Endothelial cell of umbilical vein (primary cell): ENCODE measurements around the gene CABLES1. TPM values are rescaled to one million over a fixed set of nuclear protein-coding genes. Genes with fewer than 3 reads are reported as not detected.

Experiments
- BruUV-seq: library from RNA; stranded (reverse); fragments of 400-500 nt; replicated peaks from 2 replicates; lab custom pipeline; 2021; lab: Mats Ljungman, UMichigan
- CTCF ChIA-PET: fragments of 300-600, 350-600 bp; sonication (Branson Sonifier 250); formaldehyde crosslinking; loops from one replicate; lab custom pipeline; 2021; ENCODE audit warnings: antibody characterized with exemption, inconsistent platforms; lab: Charles Lee
- POLR2A ChIA-PET: fragments of 300-600, 350-600 bp; sonication (Branson Sonifier 250); formaldehyde crosslinking; loops from one replicate; lab custom pipeline; 2021; ENCODE audit warnings: antibody characterized with exemption, inconsistent platforms; lab: Charles Lee
- DNase-seq: peaks from one replicate; pipeline ENCODE4 v3.0.0-alpha.2; 2011; ENCODE audit warnings: low read depth, low spot score
- FAIRE-seq: peaks from 2 replicates; lab custom pipeline; 2011; peaks lifted over from hg19 to GRCh38; lab: Jason Lieb, UNC
- H2AFZ ChIP-seq: 2 replicates; pipeline ENCODE4 v1.6.0; 2012; ENCODE audit warnings: low read depth, low read length, control low read depth, inconsistent platforms
- H3K27ac ChIP-seq: 2 replicates; pipeline ENCODE4 v1.5.1; 2011; ENCODE audit warnings: low read depth, mild to moderate bottlenecking, control low read depth, low read length, moderate library complexity; ENCODE audit not compliant: insufficient read depth
- H3K27me3 ChIP-seq, 2 experiments: 2 replicates each; pipeline versions ENCODE4 v1.6.0 to v1.6.1; 2011; ENCODE audit warnings: low read length in 2 of 2, mixed read lengths in 1 of 2; ENCODE audit not compliant: control insufficient read depth in 2 of 2, insufficient read depth in 2 of 2
- H3K36me3 ChIP-seq, 2 experiments: 2 replicates in 1 of 2; 3 replicates in 1 of 2; pipeline ENCODE4 v1.5.1; 2011; ENCODE audit warnings: low read length in 2 of 2, mild to moderate bottlenecking in 1 of 2, moderate library complexity in 1 of 2; ENCODE audit not compliant: control insufficient read depth in 2 of 2, insufficient read depth in 2 of 2; ENCODE audit errors: extremely low read depth in 1 of 2
- H3K4me1 ChIP-seq: 3 replicates; pipeline ENCODE4 v1.5.1; 2011; ENCODE audit warnings: mild to moderate bottlenecking, low read length; ENCODE audit not compliant: control insufficient read depth, insufficient read depth; ENCODE audit errors: extremely low read depth
- H3K4me2 ChIP-seq: 2 replicates; pipeline ENCODE4 v1.6.1; 2011; ENCODE audit warnings: low read length, control low read depth, mixed read lengths; ENCODE audit not compliant: insufficient read depth
- H3K4me3 ChIP-seq, 3 experiments: fragments of 200-600 bp in 1 of 3; sonication (generic), shearing (Covaris generic) in 1 of 3; replicated peaks in 1 of 3; 2 replicates each; pipeline ENCODE4 v1.5.1; 2011 to 2016; ENCODE audit warnings: control low read depth in 3 of 3, low read length in 3 of 3, mild to moderate bottlenecking in 2 of 3, inconsistent platforms in 1 of 3, low read depth in 1 of 3, moderate library complexity in 1 of 3; ENCODE audit not compliant: insufficient read depth in 1 of 3
- H3K79me2 ChIP-seq: 2 replicates; pipeline ENCODE4 v1.6.0; 2012; ENCODE audit warnings: low read length, inconsistent platforms; ENCODE audit not compliant: control insufficient read depth, insufficient read depth
- H3K9ac ChIP-seq: replicated peaks from 2 replicates; pipeline ENCODE3; 2011; ENCODE audit warnings: low read length, control low read depth; ENCODE audit not compliant: insufficient read depth; ENCODE audit errors: extremely low read depth
- H3K9me1 ChIP-seq: replicated peaks from 3 replicates; pipeline ENCODE4 v1.6.0; 2011; ENCODE audit warnings: mild to moderate bottlenecking, low read length; ENCODE audit not compliant: control insufficient read depth, insufficient read depth; ENCODE audit errors: extremely low read depth
- H3K9me3 ChIP-seq: replicated peaks from 2 replicates; pipeline ENCODE4 v1.5.1; 2012; ENCODE audit warnings: low read length, inconsistent platforms; ENCODE audit not compliant: control insufficient read depth, insufficient read depth
- H4K20me1 ChIP-seq: replicated peaks from 2 replicates; pipeline ENCODE3; 2011; ENCODE audit warnings: mild to moderate bottlenecking, low read length; ENCODE audit not compliant: control insufficient read depth, insufficient read depth; ENCODE audit errors: extremely low read depth
- CTCF ChIP-seq, 2 donors: IDR thresholded peaks; 1 replicate in 1 of 2; 2 replicates in 1 of 2; pipeline ENCODE4 v1.5.1; 2011; ENCODE audit warnings: low read length in 2 of 2, mild to moderate bottlenecking in 2 of 2, moderate library complexity in 2 of 2, control low read depth in 1 of 2, inconsistent platforms in 1 of 2, low read depth in 1 of 2; ENCODE audit not compliant: insufficient read depth in 1 of 2; ENCODE audit errors: extremely low read depth in 1 of 2
- EZH2 ChIP-seq: IDR thresholded peaks from 2 replicates; pipeline ENCODE4 v1.6.1; 2012; ENCODE audit warnings: borderline replicate concordance, low read depth, mild to moderate bottlenecking, moderate library complexity, low read length, inconsistent platforms; ENCODE audit not compliant: severe bottlenecking
- FOS ChIP-seq: IDR thresholded peaks from 2 replicates; pipeline ENCODE4 v1.6.1; 2011; ENCODE audit warnings: mild to moderate bottlenecking, low read length, moderate library complexity, borderline replicate concordance; ENCODE audit not compliant: insufficient read depth
- GATA2 ChIP-seq: IDR thresholded peaks from 2 replicates; pipeline ENCODE4 v1.7.0; 2011; ENCODE audit warnings: low read depth, mild to moderate bottlenecking, moderate library complexity, mixed read lengths, low read length; ENCODE audit not compliant: insufficient read length, insufficient read depth
- JUN ChIP-seq: IDR thresholded peaks from 2 replicates; pipeline ENCODE4 v1.6.1; 2011; ENCODE audit warnings: borderline replicate concordance, low read depth; ENCODE audit not compliant: insufficient read length, insufficient read depth
- MYC ChIP-seq: IDR thresholded peaks from one replicate; pipeline ENCODE4 v1.6.1; 2011; ENCODE audit warnings: mild to moderate bottlenecking, low read depth, low read length
- POLR2A ChIP-seq: IDR thresholded peaks from 2 replicates; pipeline ENCODE4 v1.6.1; 2012; ENCODE audit warnings: low read depth, mild to moderate bottlenecking, control low read depth, low read length
- POLR2AphosphoS5 ChIP-seq: IDR thresholded peaks from 2 replicates; pipeline ENCODE4 v1.6.1; 2012; ENCODE audit warnings: low read depth, mild to moderate bottlenecking, control low read depth, low read length, moderate library complexity; ENCODE audit not compliant: insufficient read depth
- dilution Hi-C: fragments of 300-500 bp; cut with MboI; formaldehyde crosslinking; loops from one replicate; pipeline ENCODE4 v1.15.0; 2019; ENCODE audit warnings: low sequenced_read_pairs; ENCODE audit not compliant: extremely low pct_ligation_motif_present
- intact Hi-C: fragments of 100-400 bp; cut with micrococcal nuclease; formaldehyde crosslinking; loops from one replicate; pipeline ENCODE4 v1.10.0; 2022
- polyA plus RNA-seq, 4 experiments: library from polyadenylated mRNA; depleted of rRNA in 3 of 4; stranded (reverse) in 3 of 4; unstranded in 1 of 4; fragments of >200 nt; gene quantifications; 2 replicates each; pipeline versions ENCODE4 v1.2.1 to v1.2.3, GENCODE V29; 2011 to 2012; ENCODE audit warnings: missing spikeins in 1 of 4
- total RNA-seq: library from RNA; stranded (reverse); gene quantifications from 2 replicates; pipeline ENCODE4 v1.2.3, GENCODE V29; 2021
- TF ChIP-seq, protein P1 (sequence below): IDR thresholded peaks from 2 replicates; pipeline ENCODE4 v1.6.1; 2011; ENCODE audit not compliant: insufficient read depth, insufficient read length

The CABLES1 gene
- total and polyA plus RNA-seq, 2 donors (not counting 3 experiments of a cell fraction or from before 2014, with no cell fraction given) = 40.2 to 71.1 TPM

- DNase-seq = no peak
- ChIA-PET CTCF (interaction anchor here (1.8 kb wide), 1 partner anchor 9 kb away, joined by 4 read pairs; no protein-coding TSS in a partner anchor), POLR2A (no interaction called here)
- dilution Hi-C loops (no loop called here), intact Hi-C loops (no loop called here)
- H4K20me1 ChIP-seq = no peaks in the 10 kb centered on the region
- no peaks in the 10 kb centered on the region for H3K4me1 ChIP-seq
- TF ChIP-seq GATA2 = no peak
- TF ChIP-seq, protein P1, sequence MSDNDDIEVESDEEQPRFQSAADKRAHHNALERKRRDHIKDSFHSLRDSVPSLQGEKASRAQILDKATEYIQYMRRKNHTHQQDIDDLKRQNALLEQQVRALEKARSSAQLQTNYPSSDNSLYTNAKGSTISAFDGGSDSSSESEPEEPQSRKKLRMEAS = no peak
- no peak for TF ChIP-seq JUN
- TF ChIP-seq EZH2 = no peak
- TF ChIP-seq POLR2AphosphoS5 = no peak
- TF ChIP-seq FOS = no peak
- no peak for TF ChIP-seq MYC
- TF ChIP-seq CTCF (IDR thresholded peaks at IDR 0.05; ENCODE audit: extremely low read depth in 1 of 2, insufficient read depth in 1 of 2, low read depth in 1 of 2, low read length in 2 of 2) = no peak
- no peak for TF ChIP-seq POLR2A
- no peak overlapping the region for H3K4me2 ChIP-seq
- H3K9me1 ChIP-seq = no peaks in the 10 kb centered on the region
- H3K27ac ChIP-seq = no peak overlapping the region
- peak; percentile 46 for FAIRE-seq
- no peaks in the 10 kb centered on the region for H3K9me3 ChIP-seq
- no peaks in the 10 kb centered on the region for H3K79me2 ChIP-seq
- no peak overlapping the region for H3K4me3 ChIP-seq
- BruUV-seq = no TSS peak
- H2AFZ ChIP-seq = no peak overlapping the region
- no peak overlapping the region for H3K9ac ChIP-seq
- H3K36me3 ChIP-seq = peaks cover 11 to 41% of the 10 kb centered on the region in 2 experiments
- no peaks in the 10 kb centered on the region for H3K27me3 ChIP-seq
These were observed 77.9 kb downstream of the CABLES1 start for GRCh38 chr18:23213200-23213599.
